ENCODE data around the gene TMEFF2.

DNA sequence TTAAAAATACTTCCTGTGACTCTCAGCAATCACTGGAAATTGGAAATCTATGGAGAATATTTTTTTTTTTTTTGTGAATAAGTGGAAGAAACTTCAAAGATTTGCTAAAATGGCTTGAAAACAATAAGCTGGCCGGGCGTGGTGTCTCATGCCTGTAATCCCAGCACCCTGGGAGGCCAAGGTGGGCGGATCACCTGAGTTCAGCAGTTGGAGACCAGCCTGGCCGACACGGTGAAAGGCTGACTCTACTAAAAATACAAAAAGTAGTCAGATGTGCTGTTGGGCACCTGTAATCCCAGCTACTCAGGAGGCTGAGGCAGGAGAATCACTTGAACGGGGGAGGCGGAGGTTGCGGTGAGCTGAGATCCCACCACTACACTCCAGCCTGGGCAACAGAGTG lies 192.3 kb downstream of the TMEFF2 start:
- TF ChIP-seq, protein P1, sequence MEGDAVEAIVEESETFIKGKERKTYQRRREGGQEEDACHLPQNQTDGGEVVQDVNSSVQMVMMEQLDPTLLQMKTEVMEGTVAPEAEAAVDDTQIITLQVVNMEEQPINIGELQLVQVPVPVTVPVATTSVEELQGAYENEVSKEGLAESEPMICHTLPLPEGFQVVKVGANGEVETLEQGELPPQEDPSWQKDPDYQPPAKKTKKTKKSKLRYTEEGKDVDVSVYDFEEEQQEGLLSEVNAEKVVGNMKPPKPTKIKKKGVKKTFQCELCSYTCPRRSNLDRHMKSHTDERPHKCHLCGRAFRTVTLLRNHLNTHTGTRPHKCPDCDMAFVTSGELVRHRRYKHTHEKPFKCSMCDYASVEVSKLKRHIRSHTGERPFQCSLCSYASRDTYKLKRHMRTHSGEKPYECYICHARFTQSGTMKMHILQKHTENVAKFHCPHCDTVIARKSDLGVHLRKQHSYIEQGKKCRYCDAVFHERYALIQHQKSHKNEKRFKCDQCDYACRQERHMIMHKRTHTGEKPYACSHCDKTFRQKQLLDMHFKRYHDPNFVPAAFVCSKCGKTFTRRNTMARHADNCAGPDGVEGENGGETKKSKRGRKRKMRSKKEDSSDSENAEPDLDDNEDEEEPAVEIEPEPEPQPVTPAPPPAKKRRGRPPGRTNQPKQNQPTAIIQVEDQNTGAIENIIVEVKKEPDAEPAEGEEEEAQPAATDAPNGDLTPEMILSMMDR (conservative IDR thresholded peaks at IDR 0.05; ENCODE audit: low read length): no peak
- TF ChIP-seq EZH2phosphoT487 (IDR thresholded peaks at IDR 0.05; ENCODE audit: borderline replicate concordance, low read depth, low read length): no peak
